GM21528 (cell line): ENCODE results near the gene EGFL7.

ENCODE experiments used
- ATAC-seq: cut with Tn5 transposase; IDR thresholded peaks from one replicate; pipeline ENCODE4 v1.9.1; 2021; ENCODE audit warnings: mild to moderate bottlenecking, moderate library complexity; ENCODE audit not compliant: unreplicated experiment, low FRiP score

Gene EGFL7

GRCh38 chr9:136662656-136663581, at the start of gene EGFL7:
Gene EGFL7, plus strand, starts transcription at chr9:136662916. Its CDS starts 5,367 bp downstream, at chr9:136668283.
- no peak for ATAC-seq

- no peak for ATAC-seq
These were observed 48.8 kb upstream of the EGFL7 start for GRCh38 chr9:136613824-136614371.

GRCh38 chr9:136614372-136614922, 48.3 kb upstream of the EGFL7 start:
- ATAC-seq: no peak

GRCh38 chr9:136614967-136615623, 47.6 kb upstream of the EGFL7 start:
- ATAC-seq: no peak

GRCh38 chr9:136615631-136616306, 46.9 kb upstream of the EGFL7 start:
- no peak for ATAC-seq

GRCh38 chr9:136616307-136616635, 46.4 kb upstream of the EGFL7 start:
- ATAC-seq: no peak

- ATAC-seq: no peak
These were observed 45.6 kb upstream of the EGFL7 start for GRCh38 chr9:136616948-136617695.

- no peak for ATAC-seq
These were observed 44.8 kb upstream of the EGFL7 start for GRCh38 chr9:136617746-136618579.

GRCh38 chr9:136618580-136619547, 43.9 kb upstream of the EGFL7 start:
- ATAC-seq: no peak

- no peak for ATAC-seq
These were observed 42.8 kb upstream of the EGFL7 start for GRCh38 chr9:136619742-136620440.

- ATAC-seq: no peak
These were observed 42.2 kb upstream of the EGFL7 start for GRCh38 chr9:136620441-136621018.

GRCh38 chr9:136621019-136621733, 41.5 kb upstream of the EGFL7 start:
- no peak for ATAC-seq

- no peak for ATAC-seq
These were observed 41.0 kb upstream of the EGFL7 start for GRCh38 chr9:136621734-136622093.

GRCh38 chr9:136622538-136622948, 40.2 kb upstream of the EGFL7 start:
- no peak for ATAC-seq

GRCh38 chr9:136623016-136623841, 39.5 kb upstream of the EGFL7 start:
- no peak for ATAC-seq

- no peak for ATAC-seq
These were observed 38.9 kb upstream of the EGFL7 start for GRCh38 chr9:136623842-136624183.
